ENCODE data around the gene ANKRD28.

DNA sequence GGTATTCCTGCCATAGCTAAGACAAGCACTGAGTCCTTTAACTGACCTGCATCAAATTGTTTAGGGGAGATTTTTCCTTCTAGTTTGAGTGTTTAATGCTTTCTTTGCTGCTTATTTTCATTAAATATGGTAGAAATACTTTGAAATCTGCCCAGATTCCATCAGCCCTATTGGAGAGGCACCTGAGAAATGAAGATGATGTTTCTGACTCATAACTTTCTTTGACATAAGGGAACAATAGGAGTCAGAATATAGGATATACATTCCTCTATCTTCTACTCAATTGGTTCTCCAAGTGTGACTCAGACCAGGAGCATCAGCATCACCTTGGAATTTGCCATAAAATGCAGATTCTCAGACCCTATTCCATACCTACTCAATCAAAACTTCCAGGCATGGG, 168.8 kb downstream of the ANKRD28 start:
- TF ChIP-seq, protein P1, sequence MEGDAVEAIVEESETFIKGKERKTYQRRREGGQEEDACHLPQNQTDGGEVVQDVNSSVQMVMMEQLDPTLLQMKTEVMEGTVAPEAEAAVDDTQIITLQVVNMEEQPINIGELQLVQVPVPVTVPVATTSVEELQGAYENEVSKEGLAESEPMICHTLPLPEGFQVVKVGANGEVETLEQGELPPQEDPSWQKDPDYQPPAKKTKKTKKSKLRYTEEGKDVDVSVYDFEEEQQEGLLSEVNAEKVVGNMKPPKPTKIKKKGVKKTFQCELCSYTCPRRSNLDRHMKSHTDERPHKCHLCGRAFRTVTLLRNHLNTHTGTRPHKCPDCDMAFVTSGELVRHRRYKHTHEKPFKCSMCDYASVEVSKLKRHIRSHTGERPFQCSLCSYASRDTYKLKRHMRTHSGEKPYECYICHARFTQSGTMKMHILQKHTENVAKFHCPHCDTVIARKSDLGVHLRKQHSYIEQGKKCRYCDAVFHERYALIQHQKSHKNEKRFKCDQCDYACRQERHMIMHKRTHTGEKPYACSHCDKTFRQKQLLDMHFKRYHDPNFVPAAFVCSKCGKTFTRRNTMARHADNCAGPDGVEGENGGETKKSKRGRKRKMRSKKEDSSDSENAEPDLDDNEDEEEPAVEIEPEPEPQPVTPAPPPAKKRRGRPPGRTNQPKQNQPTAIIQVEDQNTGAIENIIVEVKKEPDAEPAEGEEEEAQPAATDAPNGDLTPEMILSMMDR (IDR thresholded peaks at IDR 0.05) = no peak
- TF ChIP-seq EP300 (IDR thresholded peaks at IDR 0.05; ENCODE audit: low read depth) = no peak

All from transverse colon (tissue), 3 donors.